K562 (cell line): ENCODE measurements around the gene PARS2. TPM values are rescaled to one million over a fixed set of nuclear protein-coding genes. Genes with fewer than 3 reads are reported as not detected.

ENCODE experiments used
- ATF7 ChIP-seq: fragments of 450-650 bp; IDR thresholded peaks from 2 replicates; pipeline ENCODE4 v1.7.1; 2014; ENCODE audit warnings: mild to moderate bottlenecking, moderate library complexity
- CAMTA2 ChIP-seq: fragments of 250-450 bp; sonication (Bioruptor Pico); conservative IDR thresholded peaks from 2 replicates; pipeline ENCODE4 v1.5.1; 2022
- DNMT1 ChIP-seq: fragments of 450-650 bp; IDR thresholded peaks from 2 replicates; pipeline ENCODE4 v1.6.1; 2016; ENCODE audit warnings: antibody characterized with exemption, mild to moderate bottlenecking
- ELF4 ChIP-seq: fragments of 450-650 bp; formaldehyde crosslinking; IDR thresholded peaks from 2 replicates; pipeline ENCODE4 v1.4.0; 2022; ENCODE audit warnings: missing genetic modification characterization
- ESRRA ChIP-seq: fragments of 450-650 bp; IDR thresholded peaks from 2 replicates; pipeline ENCODE4 v1.6.1; 2014; ENCODE audit warnings: low read depth, mild to moderate bottlenecking, moderate library complexity, borderline replicate concordance
- GABPB1 ChIP-seq: sonication (generic); formaldehyde crosslinking; IDR thresholded peaks from 2 replicates; pipeline ENCODE4 v1.8.0; 2022; ENCODE audit warnings: mild to moderate bottlenecking, missing genetic modification reagents
- HMGN3 ChIP-seq: IDR thresholded peaks from 2 replicates; pipeline ENCODE4 v1.6.1; 2011; ENCODE audit warnings: borderline replicate concordance, low read depth, mild to moderate bottlenecking, mixed read lengths, low read length; ENCODE audit not compliant: insufficient read length; ENCODE audit errors: extremely low read depth
- NONO ChIP-seq, 2 experiments: fragments of 200-400 bp in 1 of 2; fragments of 450-650 bp in 1 of 2; formaldehyde crosslinking in 1 of 2; IDR thresholded peaks; 2 replicates each; pipeline ENCODE4 v1.6.1; 2017; ENCODE audit warnings: low read depth in 2 of 2, mild to moderate bottlenecking in 2 of 2, moderate library complexity in 2 of 2, low read length in 1 of 2
- SIN3A ChIP-seq, 2 experiments: fragments of 150-350 bp in 1 of 2; IDR thresholded peaks; 2 replicates each; pipeline ENCODE4 v1.6.1; 2011 to 2016; ENCODE audit warnings: borderline replicate concordance in 2 of 2, low read depth in 2 of 2, low read length in 2 of 2, mild to moderate bottlenecking in 2 of 2, moderate library complexity in 2 of 2; ENCODE audit not compliant: control insufficient read depth in 1 of 2
- ZNF354B ChIP-seq: fragments of 250-450 bp; sonication (Bioruptor Pico); IDR thresholded peaks from 2 replicates; pipeline ENCODE4 v1.4.0; 2020
- polyA plus RNA-seq, 8 experiments: library from polyadenylated mRNA; depleted of rRNA in 4 of 8; stranded (reverse) in 5 of 8; unstranded in 3 of 8; fragments of >200 nt; fragmentation: Nextera tagmentation in 2 of 8; fragmentation: Illumina TruSeq in 1 of 8; extraction: Ambion mirVana in 2 of 8; extraction: Trizol in 1 of 8; gene quantifications; 2 replicates each; pipeline versions ENCODE4 v1.2.1 to v1.2.3, GENCODE V29; 2011 to 2014; ENCODE audit warnings: inconsistent platforms in 1 of 8, missing spikeins in 1 of 8
- total RNA-seq, 7 experiments: library from RNA; depleted of rRNA in 6 of 7; stranded (reverse); fragments of >200 nt in 6 of 7; fragmentation: Illumina TruSeq in 2 of 7; extraction: Trizol in 2 of 7; gene quantifications; 2 replicates each; pipeline versions ENCODE4 v1.2.1 to v1.2.3, GENCODE V29; 2011 to 2021; ENCODE audit warnings: low replicate concordance in 1 of 7
- TF ChIP-seq, protein P1 (sequence below): fragments of 450-650 bp; IDR thresholded peaks from 2 replicates; pipeline ENCODE4 v1.6.1; 2016; ENCODE audit warnings: mild to moderate bottlenecking, moderate library complexity
- TF ChIP-seq, protein P2 (sequence below): fragments of 450-650 bp; formaldehyde crosslinking; IDR thresholded peaks from 2 replicates; pipeline ENCODE4 v1.4.0; 2022; ENCODE audit warnings: mild to moderate bottlenecking, moderate library complexity
- TF ChIP-seq, protein P3 (sequence below): fragments of 200-800 bp; sonication (Bioruptor generic); IDR thresholded peaks from 2 replicates; pipeline ENCODE4 v1.6.1; 2017; ENCODE audit warnings: missing genetic modification characterization, missing compliant biosample characterization

Gene PARS2
- total and polyA plus RNA-seq, 9 of the 15 experiments (the other 6 are each of a cell fraction or from before 2014, with no cell fraction given), result 6.3 to 12.4 (median 7.9) TPM

DNA sequence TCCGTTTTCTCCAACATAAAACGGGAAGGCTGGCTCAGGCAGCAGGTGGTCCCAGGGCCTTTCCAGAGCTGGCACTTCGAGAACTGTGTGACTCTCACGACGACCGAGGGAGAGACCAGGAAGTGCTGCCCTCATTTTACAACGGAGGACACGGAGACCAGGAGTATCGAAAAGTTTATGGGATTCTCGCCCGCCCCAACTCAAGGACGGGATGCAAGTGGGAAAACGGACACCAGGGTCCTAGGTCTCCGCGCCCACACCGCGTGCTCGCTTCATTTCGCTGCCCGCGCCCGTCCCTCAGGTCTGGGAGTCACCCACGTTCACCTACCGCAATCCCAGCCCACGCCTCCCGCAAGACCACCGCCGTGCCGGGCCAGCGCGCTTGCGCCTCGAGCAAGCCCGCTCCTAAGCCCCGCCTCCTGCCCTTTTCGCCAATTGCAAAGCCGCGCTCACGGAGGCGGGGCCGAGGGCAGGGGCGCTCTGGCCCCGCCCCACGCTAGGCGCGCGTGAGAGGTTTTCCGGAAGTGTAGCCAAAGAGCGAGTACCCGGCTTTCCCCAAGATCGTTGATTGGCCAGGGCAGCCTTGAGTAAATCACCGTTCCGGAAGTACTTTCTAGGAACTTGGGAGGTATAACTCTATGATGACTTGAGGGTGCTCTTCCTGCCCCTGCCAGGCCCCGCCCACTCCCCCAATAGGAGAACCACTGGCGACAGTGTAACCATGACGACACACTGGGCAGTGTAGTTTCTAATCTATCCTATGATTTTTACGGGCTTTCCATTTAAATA lies at the start of gene PARS2 (continued):
- TF ChIP-seq ESRRA (peak; percentile 62; the same call in 1 of the 2 replicates), NONO (IDR thresholded peaks at IDR 0.05; ENCODE audit: low read depth in 2 of 2, low read length in 1 of 2) (peak in 1 of 2 experiments; percentile 22; a peak in 1 of 4 replicates), SIN3A (IDR thresholded peaks at IDR 0.05; ENCODE audit: borderline replicate concordance in 2 of 2, control insufficient read depth in 1 of 2, low read depth in 2 of 2, low read length in 2 of 2) (peak; percentile 54 to 74; a peak in 2 of 4 replicates), HMGN3 (peak; percentile 94), ATF7 (peak; percentile 90), CAMTA2 (0 out of 2 replicates have a peak, but pooled peaks have one; percentile 29), ZNF354B (CRISPR knock-in tag) (no peak), GABPB1 (CRISPR knock-in tag) (peak; percentile 94), ELF4 (CRISPR knock-in tag) (peak; percentile 78; the same call in 1 of the 2 replicates), DNMT1 (no peak)
- TF ChIP-seq, protein P1, sequence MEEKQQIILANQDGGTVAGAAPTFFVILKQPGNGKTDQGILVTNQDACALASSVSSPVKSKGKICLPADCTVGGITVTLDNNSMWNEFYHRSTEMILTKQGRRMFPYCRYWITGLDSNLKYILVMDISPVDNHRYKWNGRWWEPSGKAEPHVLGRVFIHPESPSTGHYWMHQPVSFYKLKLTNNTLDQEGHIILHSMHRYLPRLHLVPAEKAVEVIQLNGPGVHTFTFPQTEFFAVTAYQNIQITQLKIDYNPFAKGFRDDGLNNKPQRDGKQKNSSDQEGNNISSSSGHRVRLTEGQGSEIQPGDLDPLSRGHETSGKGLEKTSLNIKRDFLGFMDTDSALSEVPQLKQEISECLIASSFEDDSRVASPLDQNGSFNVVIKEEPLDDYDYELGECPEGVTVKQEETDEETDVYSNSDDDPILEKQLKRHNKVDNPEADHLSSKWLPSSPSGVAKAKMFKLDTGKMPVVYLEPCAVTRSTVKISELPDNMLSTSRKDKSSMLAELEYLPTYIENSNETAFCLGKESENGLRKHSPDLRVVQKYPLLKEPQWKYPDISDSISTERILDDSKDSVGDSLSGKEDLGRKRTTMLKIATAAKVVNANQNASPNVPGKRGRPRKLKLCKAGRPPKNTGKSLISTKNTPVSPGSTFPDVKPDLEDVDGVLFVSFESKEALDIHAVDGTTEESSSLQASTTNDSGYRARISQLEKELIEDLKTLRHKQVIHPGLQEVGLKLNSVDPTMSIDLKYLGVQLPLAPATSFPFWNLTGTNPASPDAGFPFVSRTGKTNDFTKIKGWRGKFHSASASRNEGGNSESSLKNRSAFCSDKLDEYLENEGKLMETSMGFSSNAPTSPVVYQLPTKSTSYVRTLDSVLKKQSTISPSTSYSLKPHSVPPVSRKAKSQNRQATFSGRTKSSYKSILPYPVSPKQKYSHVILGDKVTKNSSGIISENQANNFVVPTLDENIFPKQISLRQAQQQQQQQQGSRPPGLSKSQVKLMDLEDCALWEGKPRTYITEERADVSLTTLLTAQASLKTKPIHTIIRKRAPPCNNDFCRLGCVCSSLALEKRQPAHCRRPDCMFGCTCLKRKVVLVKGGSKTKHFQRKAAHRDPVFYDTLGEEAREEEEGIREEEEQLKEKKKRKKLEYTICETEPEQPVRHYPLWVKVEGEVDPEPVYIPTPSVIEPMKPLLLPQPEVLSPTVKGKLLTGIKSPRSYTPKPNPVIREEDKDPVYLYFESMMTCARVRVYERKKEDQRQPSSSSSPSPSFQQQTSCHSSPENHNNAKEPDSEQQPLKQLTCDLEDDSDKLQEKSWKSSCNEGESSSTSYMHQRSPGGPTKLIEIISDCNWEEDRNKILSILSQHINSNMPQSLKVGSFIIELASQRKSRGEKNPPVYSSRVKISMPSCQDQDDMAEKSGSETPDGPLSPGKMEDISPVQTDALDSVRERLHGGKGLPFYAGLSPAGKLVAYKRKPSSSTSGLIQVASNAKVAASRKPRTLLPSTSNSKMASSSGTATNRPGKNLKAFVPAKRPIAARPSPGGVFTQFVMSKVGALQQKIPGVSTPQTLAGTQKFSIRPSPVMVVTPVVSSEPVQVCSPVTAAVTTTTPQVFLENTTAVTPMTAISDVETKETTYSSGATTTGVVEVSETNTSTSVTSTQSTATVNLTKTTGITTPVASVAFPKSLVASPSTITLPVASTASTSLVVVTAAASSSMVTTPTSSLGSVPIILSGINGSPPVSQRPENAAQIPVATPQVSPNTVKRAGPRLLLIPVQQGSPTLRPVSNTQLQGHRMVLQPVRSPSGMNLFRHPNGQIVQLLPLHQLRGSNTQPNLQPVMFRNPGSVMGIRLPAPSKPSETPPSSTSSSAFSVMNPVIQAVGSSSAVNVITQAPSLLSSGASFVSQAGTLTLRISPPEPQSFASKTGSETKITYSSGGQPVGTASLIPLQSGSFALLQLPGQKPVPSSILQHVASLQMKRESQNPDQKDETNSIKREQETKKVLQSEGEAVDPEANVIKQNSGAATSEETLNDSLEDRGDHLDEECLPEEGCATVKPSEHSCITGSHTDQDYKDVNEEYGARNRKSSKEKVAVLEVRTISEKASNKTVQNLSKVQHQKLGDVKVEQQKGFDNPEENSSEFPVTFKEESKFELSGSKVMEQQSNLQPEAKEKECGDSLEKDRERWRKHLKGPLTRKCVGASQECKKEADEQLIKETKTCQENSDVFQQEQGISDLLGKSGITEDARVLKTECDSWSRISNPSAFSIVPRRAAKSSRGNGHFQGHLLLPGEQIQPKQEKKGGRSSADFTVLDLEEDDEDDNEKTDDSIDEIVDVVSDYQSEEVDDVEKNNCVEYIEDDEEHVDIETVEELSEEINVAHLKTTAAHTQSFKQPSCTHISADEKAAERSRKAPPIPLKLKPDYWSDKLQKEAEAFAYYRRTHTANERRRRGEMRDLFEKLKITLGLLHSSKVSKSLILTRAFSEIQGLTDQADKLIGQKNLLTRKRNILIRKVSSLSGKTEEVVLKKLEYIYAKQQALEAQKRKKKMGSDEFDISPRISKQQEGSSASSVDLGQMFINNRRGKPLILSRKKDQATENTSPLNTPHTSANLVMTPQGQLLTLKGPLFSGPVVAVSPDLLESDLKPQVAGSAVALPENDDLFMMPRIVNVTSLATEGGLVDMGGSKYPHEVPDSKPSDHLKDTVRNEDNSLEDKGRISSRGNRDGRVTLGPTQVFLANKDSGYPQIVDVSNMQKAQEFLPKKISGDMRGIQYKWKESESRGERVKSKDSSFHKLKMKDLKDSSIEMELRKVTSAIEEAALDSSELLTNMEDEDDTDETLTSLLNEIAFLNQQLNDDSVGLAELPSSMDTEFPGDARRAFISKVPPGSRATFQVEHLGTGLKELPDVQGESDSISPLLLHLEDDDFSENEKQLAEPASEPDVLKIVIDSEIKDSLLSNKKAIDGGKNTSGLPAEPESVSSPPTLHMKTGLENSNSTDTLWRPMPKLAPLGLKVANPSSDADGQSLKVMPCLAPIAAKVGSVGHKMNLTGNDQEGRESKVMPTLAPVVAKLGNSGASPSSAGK, result no peak; the same call in 1 of the 2 replicates
- TF ChIP-seq, protein P2, sequence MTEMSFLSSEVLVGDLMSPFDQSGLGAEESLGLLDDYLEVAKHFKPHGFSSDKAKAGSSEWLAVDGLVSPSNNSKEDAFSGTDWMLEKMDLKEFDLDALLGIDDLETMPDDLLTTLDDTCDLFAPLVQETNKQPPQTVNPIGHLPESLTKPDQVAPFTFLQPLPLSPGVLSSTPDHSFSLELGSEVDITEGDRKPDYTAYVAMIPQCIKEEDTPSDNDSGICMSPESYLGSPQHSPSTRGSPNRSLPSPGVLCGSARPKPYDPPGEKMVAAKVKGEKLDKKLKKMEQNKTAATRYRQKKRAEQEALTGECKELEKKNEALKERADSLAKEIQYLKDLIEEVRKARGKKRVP (CRISPR knock-in tag), result 0 out of 2 replicates have a peak, but pooled peaks have one; percentile 7
- TF ChIP-seq, protein P3, sequence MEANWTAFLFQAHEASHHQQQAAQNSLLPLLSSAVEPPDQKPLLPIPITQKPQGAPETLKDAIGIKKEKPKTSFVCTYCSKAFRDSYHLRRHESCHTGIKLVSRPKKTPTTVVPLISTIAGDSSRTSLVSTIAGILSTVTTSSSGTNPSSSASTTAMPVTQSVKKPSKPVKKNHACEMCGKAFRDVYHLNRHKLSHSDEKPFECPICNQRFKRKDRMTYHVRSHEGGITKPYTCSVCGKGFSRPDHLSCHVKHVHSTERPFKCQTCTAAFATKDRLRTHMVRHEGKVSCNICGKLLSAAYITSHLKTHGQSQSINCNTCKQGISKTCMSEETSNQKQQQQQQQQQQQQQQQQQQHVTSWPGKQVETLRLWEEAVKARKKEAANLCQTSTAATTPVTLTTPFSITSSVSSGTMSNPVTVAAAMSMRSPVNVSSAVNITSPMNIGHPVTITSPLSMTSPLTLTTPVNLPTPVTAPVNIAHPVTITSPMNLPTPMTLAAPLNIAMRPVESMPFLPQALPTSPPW (CRISPR knock-in tag), result peak; percentile 81
